AG09319 (cell line): ENCODE measurements around the gene KLHL28.

Experiments used
- DNase-seq: peaks from one replicate; pipeline ENCODE4 v3.0.0-alpha.2; 2010; ENCODE audit warnings: low read depth; ENCODE audit errors: extremely low read depth
- TF ChIP-seq, protein P1 (sequence below): IDR thresholded peaks from 2 replicates; pipeline ENCODE4 v1.5.1; 2011; ENCODE audit warnings: low read depth, mild to moderate bottlenecking, inconsistent platforms, low read length, moderate library complexity

The KLHL28 gene

GRCh38 chr14:44988694-44989093 lies 26.9 kb upstream of the KLHL28 start:
- DNase-seq = no peak
- TF ChIP-seq, protein P1, sequence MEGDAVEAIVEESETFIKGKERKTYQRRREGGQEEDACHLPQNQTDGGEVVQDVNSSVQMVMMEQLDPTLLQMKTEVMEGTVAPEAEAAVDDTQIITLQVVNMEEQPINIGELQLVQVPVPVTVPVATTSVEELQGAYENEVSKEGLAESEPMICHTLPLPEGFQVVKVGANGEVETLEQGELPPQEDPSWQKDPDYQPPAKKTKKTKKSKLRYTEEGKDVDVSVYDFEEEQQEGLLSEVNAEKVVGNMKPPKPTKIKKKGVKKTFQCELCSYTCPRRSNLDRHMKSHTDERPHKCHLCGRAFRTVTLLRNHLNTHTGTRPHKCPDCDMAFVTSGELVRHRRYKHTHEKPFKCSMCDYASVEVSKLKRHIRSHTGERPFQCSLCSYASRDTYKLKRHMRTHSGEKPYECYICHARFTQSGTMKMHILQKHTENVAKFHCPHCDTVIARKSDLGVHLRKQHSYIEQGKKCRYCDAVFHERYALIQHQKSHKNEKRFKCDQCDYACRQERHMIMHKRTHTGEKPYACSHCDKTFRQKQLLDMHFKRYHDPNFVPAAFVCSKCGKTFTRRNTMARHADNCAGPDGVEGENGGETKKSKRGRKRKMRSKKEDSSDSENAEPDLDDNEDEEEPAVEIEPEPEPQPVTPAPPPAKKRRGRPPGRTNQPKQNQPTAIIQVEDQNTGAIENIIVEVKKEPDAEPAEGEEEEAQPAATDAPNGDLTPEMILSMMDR = no peak

- TF ChIP-seq, protein P1 = no peak
- DNase-seq = no peak
These were observed 20.8 kb upstream of the KLHL28 start for GRCh38 chr14:44982594-44982993.

- TF ChIP-seq, protein P1 = no peak
- DNase-seq = no peak
These were observed 19.5 kb upstream of the KLHL28 start for GRCh38 chr14:44981198-44981597.

- TF ChIP-seq, protein P1 = no peak
These were observed 18.1 kb upstream of the KLHL28 start for GRCh38 chr14:44979740-44980356.

GRCh38 chr14:44979273-44979672 lies 17.5 kb upstream of the KLHL28 start:
- no peak for DNase-seq
- TF ChIP-seq, protein P1 = no peak

More at GRCh38 chr14:44979740-44980356, 18.1 kb upstream of the KLHL28 start:
- DNase-seq = no peak

DNA sequence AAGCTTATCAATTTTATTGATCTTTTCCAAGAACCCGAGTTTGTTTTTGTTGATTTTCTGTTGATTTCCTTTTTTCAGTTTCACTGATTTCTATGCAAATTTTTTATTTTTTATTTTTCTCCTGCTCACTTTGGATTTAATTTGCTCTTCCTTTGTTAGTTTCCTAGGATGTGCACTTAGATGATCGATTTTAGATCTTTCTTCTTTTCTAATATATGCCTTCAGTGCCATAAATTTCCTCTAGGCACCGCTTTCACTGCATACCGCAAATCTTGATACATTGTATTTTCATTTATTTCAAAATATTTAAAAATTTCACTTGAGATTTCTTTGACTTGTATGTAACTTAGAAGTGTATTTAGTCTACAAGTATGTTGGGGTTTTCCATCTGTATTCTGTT lies 9.7 kb upstream of the KLHL28 start:
- no peak for DNase-seq
- TF ChIP-seq, protein P1 = no peak

GRCh38 chr14:44970907-44971306 lies 9.2 kb upstream of the KLHL28 start:
- TF ChIP-seq, protein P1 = no peak
- no peak for DNase-seq
